Liver (tissue), 3 donors: ENCODE results near the gene MYO3B.

Experiments
- EGR1 ChIP-seq, 2 donors: IDR thresholded peaks; 2 replicates each; pipeline ENCODE4 v1.6.1; 2016 to 2018; ENCODE audit warnings: antibody characterized with exemption in 2 of 2, low read depth in 2 of 2
- RAD21 ChIP-seq, 2 donors: IDR thresholded peaks; 2 replicates each; pipeline ENCODE4 v1.6.1; 2016; ENCODE audit warnings: antibody characterized with exemption in 2 of 2, mild to moderate bottlenecking in 2 of 2
- SP1 ChIP-seq: IDR thresholded peaks from 2 replicates; pipeline ENCODE4 v1.6.1; 2018; ENCODE audit warnings: antibody characterized with exemption, mild to moderate bottlenecking
- TAF1 ChIP-seq: conservative IDR thresholded peaks from 2 replicates; pipeline ENCODE4 v1.6.1; 2016; ENCODE audit warnings: antibody characterized with exemption, mild to moderate bottlenecking
- TF ChIP-seq, protein P1 (sequence below): IDR thresholded peaks from 2 replicates; pipeline ENCODE4 v1.6.1; 2016; ENCODE audit warnings: antibody characterized with exemption
- TF ChIP-seq, protein P2 (sequence below): fragments of 150-350 bp; IDR thresholded peaks from 2 replicates; pipeline ENCODE4 v1.5.1; 2017; ENCODE audit warnings: improper control_type of control experiment, low read depth, low read length; ENCODE audit not compliant: missing input control
- donor health status: healthy.
- donor health status: healthy.

DNA sequence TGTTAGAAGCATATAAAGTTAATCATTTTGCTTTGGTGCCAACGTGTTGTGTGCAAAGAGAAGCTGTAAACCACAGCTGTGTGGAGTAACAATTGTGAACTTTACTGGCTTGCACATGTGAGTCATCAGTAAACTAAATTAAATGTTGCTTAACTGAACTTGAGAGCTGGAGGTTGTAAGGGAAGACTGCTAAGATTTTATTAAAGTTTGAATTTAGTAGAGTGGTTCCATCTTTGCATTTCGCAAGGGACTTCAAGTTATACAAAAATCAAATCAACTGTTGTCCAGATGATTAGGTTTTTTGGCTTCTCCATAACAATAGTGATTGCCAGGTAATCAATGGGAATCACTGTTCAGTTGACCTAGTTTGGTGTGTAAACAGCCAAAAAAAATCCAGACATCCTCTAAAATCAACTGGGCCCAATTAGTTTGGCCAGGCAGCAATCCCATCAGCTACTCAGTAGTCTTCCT, 247.4 kb downstream of the MYO3B start:
- TF ChIP-seq, protein P1, sequence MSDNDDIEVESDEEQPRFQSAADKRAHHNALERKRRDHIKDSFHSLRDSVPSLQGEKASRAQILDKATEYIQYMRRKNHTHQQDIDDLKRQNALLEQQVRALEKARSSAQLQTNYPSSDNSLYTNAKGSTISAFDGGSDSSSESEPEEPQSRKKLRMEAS = peak; percentile 43
- TF ChIP-seq RAD21 (IDR thresholded peaks at IDR 0.05) = peak; percentile 35
- TF ChIP-seq, protein P2, sequence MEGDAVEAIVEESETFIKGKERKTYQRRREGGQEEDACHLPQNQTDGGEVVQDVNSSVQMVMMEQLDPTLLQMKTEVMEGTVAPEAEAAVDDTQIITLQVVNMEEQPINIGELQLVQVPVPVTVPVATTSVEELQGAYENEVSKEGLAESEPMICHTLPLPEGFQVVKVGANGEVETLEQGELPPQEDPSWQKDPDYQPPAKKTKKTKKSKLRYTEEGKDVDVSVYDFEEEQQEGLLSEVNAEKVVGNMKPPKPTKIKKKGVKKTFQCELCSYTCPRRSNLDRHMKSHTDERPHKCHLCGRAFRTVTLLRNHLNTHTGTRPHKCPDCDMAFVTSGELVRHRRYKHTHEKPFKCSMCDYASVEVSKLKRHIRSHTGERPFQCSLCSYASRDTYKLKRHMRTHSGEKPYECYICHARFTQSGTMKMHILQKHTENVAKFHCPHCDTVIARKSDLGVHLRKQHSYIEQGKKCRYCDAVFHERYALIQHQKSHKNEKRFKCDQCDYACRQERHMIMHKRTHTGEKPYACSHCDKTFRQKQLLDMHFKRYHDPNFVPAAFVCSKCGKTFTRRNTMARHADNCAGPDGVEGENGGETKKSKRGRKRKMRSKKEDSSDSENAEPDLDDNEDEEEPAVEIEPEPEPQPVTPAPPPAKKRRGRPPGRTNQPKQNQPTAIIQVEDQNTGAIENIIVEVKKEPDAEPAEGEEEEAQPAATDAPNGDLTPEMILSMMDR = no peak
- TF ChIP-seq SP1 = peak; percentile 66
- TF ChIP-seq EGR1 (IDR thresholded peaks at IDR 0.05; ENCODE audit: low read depth in 2 of 2) = no peak
- TF ChIP-seq TAF1 = no peak
